Dermis blood vessel endothelial cell (primary cell): Measurements from ENCODE around the gene NRXN3. TPM values are rescaled to one million over a fixed set of nuclear protein-coding genes. Genes with fewer than 3 reads are reported as not detected.
A peak's percentile ranks its signal among the peaks of the same experiment; 100 is the strongest.

Experiments used
- DNase-seq: peaks from one replicate; pipeline ENCODE4 v3.0.0; 2010
- total RNA-seq: library from RNA; depleted of rRNA; stranded (reverse); fragments of >200 nt; gene quantifications from 2 replicates; pipeline ENCODE4 v1.2.3, GENCODE V29; 2014

Gene NRXN3
- total RNA-seq, 1 donor from 2014 or later, result under 0.01 TPM

DNA sequence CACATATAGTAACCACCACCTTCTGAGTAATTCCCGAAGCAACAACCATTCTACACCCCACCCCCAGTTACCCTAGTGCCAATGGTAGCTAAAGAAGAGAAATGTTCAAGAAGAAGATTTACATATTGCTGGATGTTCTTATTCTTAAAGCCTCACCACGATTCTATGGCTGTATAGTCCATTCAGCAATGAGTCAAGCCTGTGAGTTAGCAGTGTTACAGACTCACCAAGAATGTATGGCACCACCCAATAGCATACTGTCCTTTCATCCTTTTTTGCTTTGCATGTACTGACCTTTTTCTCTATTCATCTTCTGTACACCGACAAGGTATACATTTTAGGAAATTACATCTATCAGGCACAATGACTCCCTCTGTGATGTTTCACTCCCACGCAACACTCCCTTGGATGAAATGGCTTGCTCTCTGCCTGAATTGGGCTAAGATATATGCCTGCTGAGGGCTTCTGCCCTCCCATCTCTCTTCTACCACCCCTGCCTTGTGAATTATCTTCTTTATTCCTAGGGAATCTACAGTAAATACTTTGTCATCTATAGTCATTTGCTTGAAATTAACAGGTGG lies 1095.3 kb downstream of the NRXN3 start:
- DNase-seq, result no peak

DNA sequence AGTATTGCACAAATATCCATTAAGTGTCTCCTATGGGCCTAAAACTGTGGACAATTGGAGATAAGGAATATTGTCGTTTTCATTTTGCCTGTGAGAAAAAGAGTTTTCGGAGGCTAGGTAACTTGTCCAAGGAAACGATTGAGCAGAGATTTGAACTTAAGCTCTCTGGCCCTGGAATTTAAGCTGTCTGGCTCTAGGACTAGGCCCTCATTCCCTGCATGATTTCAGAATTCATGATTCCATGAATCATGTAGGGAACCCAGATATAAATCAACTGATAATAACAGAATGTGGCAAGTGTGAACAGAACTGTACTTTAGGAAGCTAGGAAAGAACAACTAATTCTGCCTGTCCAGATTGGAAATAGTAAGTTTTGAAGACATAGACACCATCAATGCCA lies 1100.2 kb downstream of the NRXN3 start:
- no peak for DNase-seq

DNA sequence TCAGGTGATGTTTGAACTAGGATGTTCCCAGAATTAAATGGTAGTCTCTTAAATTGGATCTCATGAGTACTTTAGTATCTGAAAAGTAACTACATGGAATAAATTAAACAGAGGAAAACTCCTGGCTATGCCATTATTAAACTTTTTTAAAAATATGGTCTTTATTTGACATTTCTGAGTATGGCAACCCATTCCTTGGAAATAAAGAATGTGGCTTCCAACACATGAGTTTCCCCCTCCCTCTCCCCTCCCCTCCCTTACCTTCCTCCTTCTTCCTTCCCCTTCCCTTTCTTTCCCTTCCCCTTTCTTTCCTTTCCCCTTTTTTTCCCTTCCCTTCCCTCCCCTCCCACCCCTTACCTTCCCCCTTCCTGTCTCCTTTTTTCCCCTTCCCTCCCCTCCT lies 1100.9 kb downstream of the NRXN3 start:
- no peak for DNase-seq

GRCh38 chr14:79274641-79275291 lies 1104.6 kb downstream of the NRXN3 start:
- DNase-seq, result no peak

DNA sequence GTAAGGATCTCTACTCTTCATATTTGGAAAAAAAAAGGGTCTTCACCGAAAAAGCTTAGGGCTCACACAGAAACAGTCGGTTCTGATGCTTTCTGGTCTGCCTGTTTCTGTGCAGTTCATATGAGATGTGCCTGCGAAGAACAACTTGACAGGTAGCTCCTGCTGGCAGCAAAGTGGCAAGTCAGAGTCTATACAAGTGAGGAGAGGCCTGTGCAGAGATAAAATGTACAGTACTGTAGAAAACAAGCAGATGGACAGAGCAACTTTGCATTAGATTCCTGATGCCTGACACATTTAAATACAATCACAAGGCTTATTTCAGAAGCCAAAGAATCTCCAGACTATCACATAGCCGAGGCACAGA lies 1105.1 kb downstream of the NRXN3 start:
- DNase-seq, result no peak

DNA sequence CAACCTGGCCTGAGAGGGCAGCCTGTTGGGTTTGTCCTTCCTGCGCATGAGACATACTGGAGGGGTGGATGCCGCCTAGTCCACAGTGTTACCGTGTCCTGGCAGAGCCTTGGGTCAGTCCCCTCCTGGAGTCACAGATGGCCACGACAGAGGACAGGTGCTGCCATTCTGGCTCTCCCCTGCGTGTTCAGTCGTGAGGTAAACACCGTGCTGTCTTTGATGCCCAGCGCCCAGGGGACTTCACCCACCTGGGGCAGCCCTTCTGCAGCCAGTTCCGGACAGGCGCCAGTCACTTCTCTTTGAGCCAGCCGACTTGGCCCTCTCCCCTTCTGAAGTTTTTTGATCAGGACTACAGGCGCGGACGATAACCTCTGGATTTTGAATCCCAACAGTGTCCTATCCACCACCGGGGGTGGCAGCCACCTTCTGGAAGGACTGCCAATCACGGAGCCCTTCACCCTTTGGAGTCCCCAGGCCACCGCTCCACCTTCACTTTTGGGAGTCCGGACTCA lies 1108.2 kb downstream of the NRXN3 start:
- DNase-seq, result no peak

DNA sequence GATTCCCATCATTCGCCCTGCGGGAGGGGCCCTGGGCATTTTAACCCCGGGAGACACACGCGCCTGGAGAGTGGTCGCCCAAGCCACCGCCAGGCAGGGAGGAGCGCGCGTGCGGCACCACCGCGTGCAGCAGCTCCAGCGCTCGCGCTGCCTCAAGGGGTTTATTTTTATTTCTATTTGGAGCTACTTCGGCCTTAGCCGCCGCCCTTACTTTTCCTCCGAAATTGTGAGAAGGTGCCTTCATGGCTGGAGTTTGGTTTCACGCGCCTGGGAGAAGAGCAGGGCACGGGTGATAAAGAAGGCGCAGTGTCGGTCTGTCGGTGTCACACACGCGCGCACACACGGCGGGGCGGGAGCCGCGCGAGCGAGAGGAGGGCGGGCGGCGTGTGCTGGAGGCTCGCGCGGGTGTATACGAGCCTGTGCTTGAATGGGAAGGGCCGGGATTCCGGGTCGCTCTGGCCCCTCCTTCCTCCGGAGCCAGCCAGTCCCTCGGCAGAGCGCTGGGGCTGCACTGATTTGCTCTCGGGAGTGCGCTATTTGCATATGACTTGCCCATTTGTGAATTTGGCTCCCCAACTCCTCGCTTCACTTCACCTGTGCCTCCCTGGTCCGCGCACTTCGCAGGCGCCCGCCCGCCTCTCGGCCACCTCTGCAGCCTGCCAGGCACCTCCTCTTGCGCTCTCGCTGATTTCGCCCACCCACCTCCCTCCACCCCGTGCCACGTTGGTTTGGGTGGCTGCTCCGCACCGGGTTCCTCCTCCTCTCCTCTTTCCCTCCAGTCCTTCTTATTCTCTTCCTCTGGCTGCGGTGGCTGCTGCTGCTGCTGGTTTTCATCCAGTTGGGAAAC lies 1108.8 kb downstream of the NRXN3 start:
- peak; percentile 82 for DNase-seq

- DNase-seq, result peak; percentile 15
Measured at GRCh38 chr14:79279645-79280597, 1109.7 kb downstream of the NRXN3 start.

DNA sequence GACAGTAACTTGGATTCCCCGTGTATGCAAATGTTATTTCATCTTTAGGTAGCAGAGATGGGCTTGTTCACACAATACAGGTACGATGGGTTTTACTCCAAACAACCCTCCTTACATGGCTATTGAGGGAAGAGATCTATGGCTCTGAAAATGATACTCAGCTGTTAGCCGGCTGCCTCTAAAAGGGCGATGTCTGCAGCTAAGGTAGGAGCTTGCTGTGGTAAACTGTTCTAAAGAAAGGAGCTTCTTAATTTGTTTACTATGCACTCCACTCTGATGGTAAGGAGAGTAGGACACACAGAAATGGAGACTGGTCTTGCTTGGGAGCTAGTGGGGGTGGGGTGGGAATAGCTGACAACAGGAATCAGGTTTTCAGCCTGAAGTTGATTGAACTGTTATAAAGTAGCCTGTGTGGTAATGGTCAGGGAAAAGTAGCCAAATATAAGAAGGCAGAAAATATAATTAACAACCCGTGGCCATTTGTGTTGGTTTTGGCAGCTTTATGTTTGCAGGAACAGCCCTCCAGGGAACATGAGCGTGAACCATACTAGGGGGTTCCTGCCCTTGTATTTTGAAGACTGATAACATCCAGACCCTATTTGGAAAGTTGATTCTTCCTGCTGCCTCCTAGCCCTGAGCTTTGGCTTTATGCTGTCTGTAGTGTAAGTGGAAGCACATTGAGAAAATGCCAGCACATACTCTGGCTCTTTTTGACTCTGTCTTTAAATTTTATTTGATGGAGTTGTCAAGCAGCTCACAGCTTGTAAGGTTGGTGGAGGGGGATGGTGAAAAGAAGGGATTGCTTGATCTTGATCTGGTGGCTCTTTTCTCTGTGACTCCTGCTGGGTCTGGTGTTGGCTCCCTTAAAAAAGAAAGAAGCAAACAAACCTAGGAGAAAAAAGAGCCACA lies 1111.3 kb downstream of the NRXN3 start:
- DNase-seq, result no peak

DNA sequence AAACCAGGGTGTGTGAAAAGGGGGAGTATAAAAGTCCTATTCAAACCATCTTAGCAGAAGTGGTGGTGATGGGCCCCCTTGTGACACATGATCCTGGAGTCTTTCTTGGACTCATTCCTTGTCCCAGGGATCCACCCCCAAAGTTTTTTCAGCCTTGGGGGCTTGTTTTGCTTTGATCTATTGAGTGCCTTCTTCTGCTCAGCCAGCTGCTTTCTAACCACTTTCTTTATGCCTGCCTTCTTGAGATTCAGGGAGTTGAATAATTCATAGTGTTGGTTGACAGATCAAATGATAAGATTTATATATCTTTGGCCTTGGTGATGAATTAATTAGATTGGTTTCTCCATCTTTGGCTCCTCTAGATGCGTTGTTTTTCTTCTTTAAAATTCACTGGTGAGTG lies 1114.4 kb downstream of the NRXN3 start:
- no peak for DNase-seq

- DNase-seq, result no peak
Measured at GRCh38 chr14:79285263-79285662, 1115.1 kb downstream of the NRXN3 start.

- DNase-seq, result no peak
Measured at GRCh38 chr14:79287976-79288375, 1117.8 kb downstream of the NRXN3 start.

GRCh38 chr14:79293482-79294177 lies 1123.5 kb downstream of the NRXN3 start:
- DNase-seq, result no peak

DNA sequence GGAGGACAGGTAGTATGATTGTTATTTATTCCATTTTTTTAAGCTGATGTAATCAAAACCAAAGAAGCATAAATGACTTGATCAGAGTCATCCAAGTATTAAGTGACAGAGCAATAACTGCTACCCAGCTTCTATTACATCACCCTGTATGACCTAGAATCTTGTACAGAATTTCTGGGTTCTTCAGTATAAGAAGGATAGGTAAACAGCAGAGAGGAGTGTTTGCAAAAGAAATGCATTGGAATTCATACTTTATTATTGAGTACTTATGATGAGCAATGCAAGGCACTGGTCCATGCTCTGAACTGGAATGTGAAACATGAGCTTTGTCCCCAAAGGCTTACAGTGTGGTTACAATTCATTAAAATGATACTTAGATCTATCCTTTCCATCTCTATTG lies 1124.3 kb downstream of the NRXN3 start:
- no peak for DNase-seq

DNA sequence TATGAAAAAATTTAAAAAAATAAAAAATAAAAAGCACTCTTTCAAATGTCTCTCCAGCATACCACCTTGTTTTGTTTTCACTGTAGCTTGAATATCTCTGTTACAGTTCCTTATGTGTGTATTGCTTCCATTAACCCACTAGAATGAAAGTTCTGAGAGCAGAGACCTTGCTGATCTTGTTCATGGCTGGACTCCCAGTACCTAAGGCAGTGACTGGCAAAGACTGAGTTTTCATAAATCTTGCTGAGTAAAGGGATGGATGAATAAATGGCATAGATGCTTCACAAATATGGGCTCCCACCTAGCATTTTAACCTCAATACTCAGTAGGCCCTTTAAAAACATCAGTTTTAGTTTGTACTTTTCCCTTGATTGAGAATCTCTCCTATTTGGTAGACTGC lies 1125.2 kb downstream of the NRXN3 start:
- DNase-seq, result no peak

DNA sequence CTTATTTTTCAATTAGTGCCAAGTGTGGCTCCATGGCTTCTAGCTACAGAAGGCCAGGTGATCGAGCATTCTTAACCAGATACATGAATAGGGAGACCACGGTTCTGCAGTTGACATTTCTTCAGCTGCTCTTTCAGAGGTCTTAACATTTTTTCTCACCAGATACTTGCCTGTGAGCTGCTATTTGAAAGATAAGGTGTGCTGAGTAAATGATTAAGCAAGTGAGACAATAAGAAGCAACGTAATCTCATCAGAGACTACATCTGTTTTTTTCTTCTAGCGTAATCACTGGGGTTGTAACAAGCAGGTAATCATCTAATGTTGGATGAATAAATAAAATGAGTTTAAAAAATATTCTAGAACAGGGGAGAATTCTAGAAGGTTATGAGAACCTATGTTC lies 1128.2 kb downstream of the NRXN3 start:
- no peak for DNase-seq

DNA sequence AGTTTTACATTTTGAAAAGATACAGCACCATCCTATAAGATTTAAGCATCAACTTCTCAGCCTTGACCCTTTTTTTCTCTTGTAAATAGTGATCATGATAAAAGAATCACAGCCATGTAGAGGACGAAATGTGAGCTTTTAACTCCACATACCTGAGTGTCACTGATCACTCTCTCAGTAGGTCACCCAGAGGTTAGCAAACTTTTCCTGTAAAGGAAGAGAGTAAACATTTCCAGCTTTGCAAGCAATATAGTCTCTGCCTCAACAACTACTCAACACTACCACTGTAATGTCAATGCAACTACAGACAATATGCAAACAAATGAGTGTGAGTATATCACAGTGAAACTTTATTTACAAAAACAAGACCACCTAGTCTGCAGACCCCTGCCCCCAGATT lies 1129.0 kb downstream of the NRXN3 start:
- no peak for DNase-seq

DNA sequence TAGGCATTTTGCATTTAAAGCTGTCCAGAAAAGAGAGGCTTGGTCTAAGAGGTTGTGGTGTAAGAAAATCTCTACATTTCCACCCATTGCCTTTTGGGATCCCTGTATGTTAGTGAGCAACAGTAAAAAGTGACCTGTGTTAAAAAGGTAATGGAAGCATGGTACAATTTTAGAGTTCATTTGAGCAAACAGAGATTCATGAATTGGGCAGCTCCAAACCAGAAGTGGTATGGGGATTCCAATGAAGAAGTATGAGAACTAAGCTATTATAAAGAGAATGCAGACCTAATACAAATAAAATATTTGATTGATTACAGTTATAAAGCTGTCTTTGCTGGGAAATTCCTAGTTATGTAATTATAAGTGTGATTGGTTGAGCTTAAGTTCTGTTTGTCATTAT lies 1134.1 kb downstream of the NRXN3 start:
- DNase-seq, result no peak

GRCh38 chr14:79306546-79306945 lies 1136.4 kb downstream of the NRXN3 start:
- DNase-seq, result no peak

- no peak for DNase-seq
Measured at GRCh38 chr14:79318371-79318770, 1148.2 kb downstream of the NRXN3 start.

GRCh38 chr14:79320561-79320960 lies 1150.4 kb downstream of the NRXN3 start:
- no peak for DNase-seq
